ENCODE data around the gene TMEFF1. TPM values are rescaled to one million over a fixed set of nuclear protein-coding genes. Genes with fewer than 3 reads are reported as not detected.

The TMEFF1 gene
- total and polyA plus RNA-seq, 4 donors = 0.01 to 0.77 (median 0.71) TPM; not detected in 1

DNA sequence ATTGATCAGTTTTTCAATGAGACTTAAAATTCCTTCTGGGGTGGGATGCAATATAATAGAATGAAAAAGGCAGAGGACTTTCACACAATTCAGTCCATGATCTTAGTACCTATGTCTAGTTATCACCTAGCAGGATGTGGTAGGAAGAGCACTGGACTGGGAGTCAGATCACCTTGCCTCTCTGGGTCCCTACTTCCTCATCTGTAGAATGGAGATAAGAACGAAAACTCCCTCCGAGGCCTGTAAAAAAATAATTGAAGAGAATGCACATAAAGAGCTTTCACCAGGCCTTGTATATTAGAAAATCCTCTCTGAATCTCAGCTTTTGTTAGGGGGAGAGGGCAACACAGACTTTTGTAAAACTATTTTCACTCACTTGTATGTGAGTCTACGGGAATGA lies 681 bp upstream of the TMEFF1 start:
- H3K27ac ChIP-seq (ENCODE audit: low read depth in 1 of 2, low read length in 1 of 2) = no peak overlapping the region
- 45 to 71% methylated on average over 3 of the region's 3 CpGs for WGBS, 2 donors
- no peak for ATAC-seq (ENCODE audit: insufficient read depth, low FRiP score)
- H3K27me3 ChIP-seq (ENCODE audit: control insufficient read depth in 3 of 3, insufficient read depth in 3 of 3, low read length in 2 of 3) = no peaks in the 10 kb centered on the region
- no peak overlapping the region for H3K4me3 ChIP-seq
- H3K36me3 ChIP-seq (ENCODE audit: control insufficient read depth in 4 of 4, insufficient read depth in 4 of 4, low read length in 4 of 4) = no peaks in the 10 kb centered on the region
- H3K4me1 ChIP-seq (ENCODE audit: control insufficient read depth in 5 of 5, insufficient read depth in 5 of 5, low read length in 5 of 5) = peaks cover 0 to 15% (median 5%) of the 10 kb centered on the region in 5 donors
- no peak overlapping the region for H3K9ac ChIP-seq (ENCODE audit: insufficient read depth in 1 of 2, low read length in 2 of 2)
- no peaks in the 10 kb centered on the region for H3K9me3 ChIP-seq (ENCODE audit: control insufficient read depth in 4 of 4, insufficient read depth in 3 of 4, low read length in 3 of 4)
- TF ChIP-seq, protein P1, sequence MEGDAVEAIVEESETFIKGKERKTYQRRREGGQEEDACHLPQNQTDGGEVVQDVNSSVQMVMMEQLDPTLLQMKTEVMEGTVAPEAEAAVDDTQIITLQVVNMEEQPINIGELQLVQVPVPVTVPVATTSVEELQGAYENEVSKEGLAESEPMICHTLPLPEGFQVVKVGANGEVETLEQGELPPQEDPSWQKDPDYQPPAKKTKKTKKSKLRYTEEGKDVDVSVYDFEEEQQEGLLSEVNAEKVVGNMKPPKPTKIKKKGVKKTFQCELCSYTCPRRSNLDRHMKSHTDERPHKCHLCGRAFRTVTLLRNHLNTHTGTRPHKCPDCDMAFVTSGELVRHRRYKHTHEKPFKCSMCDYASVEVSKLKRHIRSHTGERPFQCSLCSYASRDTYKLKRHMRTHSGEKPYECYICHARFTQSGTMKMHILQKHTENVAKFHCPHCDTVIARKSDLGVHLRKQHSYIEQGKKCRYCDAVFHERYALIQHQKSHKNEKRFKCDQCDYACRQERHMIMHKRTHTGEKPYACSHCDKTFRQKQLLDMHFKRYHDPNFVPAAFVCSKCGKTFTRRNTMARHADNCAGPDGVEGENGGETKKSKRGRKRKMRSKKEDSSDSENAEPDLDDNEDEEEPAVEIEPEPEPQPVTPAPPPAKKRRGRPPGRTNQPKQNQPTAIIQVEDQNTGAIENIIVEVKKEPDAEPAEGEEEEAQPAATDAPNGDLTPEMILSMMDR (IDR thresholded peaks at IDR 0.05; ENCODE audit: control extremely low read depth, extremely low read depth) = no peak
- DNase-seq = no peak

DNA sequence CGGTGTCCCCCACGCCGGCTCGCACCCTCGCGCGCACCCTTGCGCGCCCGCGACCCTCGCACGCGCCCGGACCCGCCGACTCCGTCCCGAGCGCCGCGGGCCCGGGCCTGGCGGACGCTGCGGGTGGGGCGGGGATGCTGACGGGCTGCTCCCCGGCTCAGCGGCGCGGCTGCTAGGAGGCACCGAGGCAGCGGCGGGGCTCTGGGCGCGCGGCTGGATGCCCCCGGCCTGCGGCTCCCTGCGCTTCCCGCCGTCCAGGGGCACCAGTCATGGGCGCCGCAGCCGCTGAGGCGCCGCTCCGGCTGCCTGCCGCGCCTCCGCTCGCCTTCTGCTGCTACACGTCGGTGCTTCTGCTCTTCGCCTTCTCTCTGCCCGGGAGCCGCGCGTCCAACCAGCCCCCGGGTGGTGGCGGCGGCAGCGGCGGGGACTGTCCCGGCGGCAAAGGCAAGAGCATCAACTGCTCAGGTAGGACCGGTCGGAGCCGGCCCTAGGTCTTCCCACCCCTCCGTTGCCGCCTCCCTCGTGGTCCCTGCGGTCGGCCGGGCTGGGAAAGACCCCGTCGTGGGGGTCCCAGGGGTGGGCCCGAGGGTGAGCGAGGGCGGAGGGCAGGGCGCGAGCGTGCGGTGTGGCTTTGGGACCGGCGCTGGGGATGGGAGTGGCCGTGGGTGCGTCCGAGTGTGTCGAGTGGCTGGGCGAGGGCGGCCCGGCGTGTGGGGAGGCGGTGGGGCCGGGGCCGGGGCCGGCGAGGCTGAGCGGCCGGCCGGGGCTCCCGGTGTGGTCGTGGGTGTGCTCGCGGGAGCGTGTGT lies 530 bp downstream of the TMEFF1 start:
- peak overlapping the region in 1 of 2 donors; percentile 37 for H3K9ac ChIP-seq (ENCODE audit: insufficient read depth in 1 of 2, low read length in 2 of 2)
- H3K27ac ChIP-seq (ENCODE audit: low read depth in 1 of 2, low read length in 1 of 2) = no peak overlapping the region
- H3K36me3 ChIP-seq (ENCODE audit: control insufficient read depth in 4 of 4, insufficient read depth in 4 of 4, low read length in 4 of 4) = no peaks in the 10 kb centered on the region
- 1% methylated on average over 87 to 108 of the region's 108 CpGs for WGBS, 2 donors
- peak overlapping the region; percentile 59 for H3K4me3 ChIP-seq
- H3K9me3 ChIP-seq (ENCODE audit: control insufficient read depth in 4 of 4, insufficient read depth in 3 of 4, low read length in 3 of 4) = no peaks in the 10 kb centered on the region
- no peaks in the 10 kb centered on the region for H3K27me3 ChIP-seq (ENCODE audit: control insufficient read depth in 3 of 3, insufficient read depth in 3 of 3, low read length in 2 of 3)
- TF ChIP-seq, protein P1 (IDR thresholded peaks at IDR 0.05; ENCODE audit: control extremely low read depth, extremely low read depth) = no peak
- H3K4me1 ChIP-seq (ENCODE audit: control insufficient read depth in 5 of 5, insufficient read depth in 5 of 5, low read length in 5 of 5) = peaks cover 0 to 15% (median 5%) of the 10 kb centered on the region in 5 donors
- peak in 2 of 3 donors; percentile 47 to 48 for DNase-seq
- peak; percentile 43 for ATAC-seq (ENCODE audit: insufficient read depth, low FRiP score)

DNA sequence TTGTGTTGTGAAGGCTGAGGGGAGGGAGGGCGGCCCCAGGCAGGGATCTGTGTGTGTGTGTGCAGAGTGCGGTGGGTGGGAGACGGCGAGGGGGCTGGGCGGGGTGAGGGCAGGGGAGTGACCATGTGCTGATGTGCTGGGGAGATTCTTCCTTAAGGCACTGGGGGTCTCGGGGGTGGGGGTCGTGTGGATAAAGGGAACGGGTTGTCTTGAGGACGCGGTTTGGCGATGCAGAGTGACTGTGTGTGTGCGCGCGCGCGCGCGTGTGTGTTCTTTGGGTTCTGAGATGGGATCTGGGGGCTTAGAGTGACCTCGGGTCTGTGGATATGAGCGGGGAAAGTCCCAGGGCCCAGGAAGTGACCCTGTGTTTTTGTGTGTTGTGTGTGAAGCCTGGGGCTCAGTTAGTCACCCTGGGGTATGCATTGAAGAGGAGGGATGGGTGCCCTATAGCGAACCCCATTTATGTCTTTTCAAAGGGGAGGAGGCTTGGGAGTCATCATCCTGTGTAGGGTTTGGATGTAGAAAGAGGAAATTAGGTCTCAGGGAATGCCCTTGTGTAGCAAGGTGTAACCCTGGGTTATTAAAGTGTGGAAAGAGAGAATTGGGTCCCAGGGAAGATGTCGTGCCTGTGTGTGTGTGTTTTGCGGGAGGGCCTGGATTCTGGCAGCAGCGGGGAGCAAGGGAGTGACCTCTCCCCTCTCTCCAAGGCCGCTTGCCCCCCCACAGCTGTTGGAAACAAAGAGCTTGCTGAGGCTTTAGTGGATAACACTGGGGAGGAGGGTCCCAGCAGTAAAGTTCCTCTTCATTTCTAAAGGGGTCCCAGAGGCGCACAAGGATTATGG lies 1.4 kb downstream of the TMEFF1 start:
- no peak overlapping the region for H3K27ac ChIP-seq (ENCODE audit: low read depth in 1 of 2, low read length in 1 of 2)
- TF ChIP-seq, protein P1 (IDR thresholded peaks at IDR 0.05; ENCODE audit: control extremely low read depth, extremely low read depth) = no peak
- ATAC-seq (ENCODE audit: insufficient read depth, low FRiP score) (no peak), DNase-seq (peak; percentile 31 to 46 (median 44))
- H3K4me3 ChIP-seq = peak overlapping the region; percentile 59
- H3K9me3 ChIP-seq (ENCODE audit: control insufficient read depth in 4 of 4, insufficient read depth in 3 of 4, low read length in 3 of 4) = no peaks in the 10 kb centered on the region
- H3K4me1 ChIP-seq (ENCODE audit: control insufficient read depth in 5 of 5, insufficient read depth in 5 of 5, low read length in 5 of 5) = peaks cover 0 to 15% (median 5%) of the 10 kb centered on the region in 5 donors
- peak overlapping the region in 1 of 2 donors; percentile 23 for H3K9ac ChIP-seq (ENCODE audit: insufficient read depth in 1 of 2, low read length in 2 of 2)
- 39% methylated on average over 22 to 26 of the region's 26 CpGs for WGBS, 2 donors
- no peaks in the 10 kb centered on the region for H3K36me3 ChIP-seq (ENCODE audit: control insufficient read depth in 4 of 4, insufficient read depth in 4 of 4, low read length in 4 of 4)
- no peaks in the 10 kb centered on the region for H3K27me3 ChIP-seq (ENCODE audit: control insufficient read depth in 3 of 3, insufficient read depth in 3 of 3, low read length in 2 of 3)
